C4-2B (cell line): ENCODE results near the gene PRKCZ.

ENCODE experiments used
- CTCF ChIP-seq: fragments of 450-650 bp; conservative IDR thresholded peaks from 2 replicates; pipeline ENCODE4 v1.5.1; 2017; ENCODE audit warnings: mild to moderate bottlenecking
- ZFX ChIP-seq: fragments of 450-650 bp; IDR thresholded peaks from 2 replicates; pipeline ENCODE4 v1.6.1; 2017

GRCh38 chr1:2019172-2019543 lies 31.1 kb upstream of the PRKCZ start, which contains the start of gene GABRD:
- TF ChIP-seq CTCF (no peak), ZFX (no peak)
